HepG2 (cell line): ENCODE measurements around the gene ASPHD1. TPM values are rescaled to one million over a fixed set of nuclear protein-coding genes. Genes with fewer than 3 reads are reported as not detected.

Experiments
- HNRNPH1 ChIP-seq: fragments of 200-400 bp; formaldehyde crosslinking; optimal IDR thresholded peaks from 2 replicates; pipeline ENCODE3; 2017; ENCODE audit warnings: mild to moderate bottlenecking, low read depth, low read length
- HNRNPLL ChIP-seq: fragments of 200-400 bp; formaldehyde crosslinking; IDR thresholded peaks from 2 replicates; pipeline ENCODE4 v1.6.1; 2017; ENCODE audit warnings: mild to moderate bottlenecking, low read depth, low read length; ENCODE audit not compliant: poor library complexity, severe bottlenecking
- ISL2 ChIP-seq: sonication (generic); formaldehyde crosslinking; IDR thresholded peaks from 2 replicates; pipeline ENCODE4 v1.5.0; 2020; ENCODE audit warnings: missing genetic modification reagents
- MED1 ChIP-seq: sonication (generic); formaldehyde crosslinking; IDR thresholded peaks from 2 replicates; pipeline ENCODE4 v1.4.0; 2020; ENCODE audit warnings: missing genetic modification reagents
- MLLT10 ChIP-seq: sonication (generic); formaldehyde crosslinking; IDR thresholded peaks from 2 replicates; pipeline ENCODE4 v1.4.0; 2020; ENCODE audit warnings: missing genetic modification reagents
- NR2F2 ChIP-seq: IDR thresholded peaks from 2 replicates; pipeline ENCODE4 v1.6.1; 2012; ENCODE audit warnings: low read depth, inconsistent platforms, borderline replicate concordance
- PCBP2 ChIP-seq: fragments of 200-400 bp; formaldehyde crosslinking; optimal IDR thresholded peaks from 2 replicates; pipeline ENCODE3; 2018; ENCODE audit warnings: low read length, low read depth; ENCODE audit not compliant: poor library complexity, severe bottlenecking
- RBFOX2 ChIP-seq: fragments of 200-400 bp; formaldehyde crosslinking; IDR thresholded peaks from 2 replicates; pipeline ENCODE4 v1.6.1; 2017; ENCODE audit warnings: low read depth, mild to moderate bottlenecking, low read length
- RFX1 ChIP-seq: fragments of 450-650 bp; IDR thresholded peaks from 2 replicates; pipeline ENCODE4 v1.6.1; 2017
- TBX2 ChIP-seq: sonication (generic); formaldehyde crosslinking; IDR thresholded peaks from 2 replicates; pipeline ENCODE4 v1.5.0; 2020; ENCODE audit warnings: missing genetic modification reagents, mild to moderate bottlenecking, borderline replicate concordance
- ZIK1 ChIP-seq: sonication (generic); formaldehyde crosslinking; IDR thresholded peaks from 2 replicates; pipeline ENCODE4 v1.5.0; 2020; ENCODE audit warnings: mild to moderate bottlenecking, low read depth, missing genetic modification reagents, borderline replicate concordance
- ZNF234 ChIP-seq: sonication (generic); formaldehyde crosslinking; conservative IDR thresholded peaks from 2 replicates; pipeline ENCODE4 v1.5.1; 2020; ENCODE audit warnings: mild to moderate bottlenecking, missing genetic modification reagents
- ZNF337 ChIP-seq: sonication (generic); formaldehyde crosslinking; IDR thresholded peaks from 2 replicates; pipeline ENCODE4 v1.5.1; 2020; ENCODE audit warnings: missing genetic modification reagents, low read depth, mild to moderate bottlenecking, borderline replicate concordance
- ZNF563 ChIP-seq: sonication (generic); formaldehyde crosslinking; IDR thresholded peaks from 2 replicates; pipeline ENCODE4 v1.8.0; 2022; ENCODE audit warnings: mild to moderate bottlenecking, moderate library complexity, missing genetic modification reagents
- ZNF660 ChIP-seq: sonication (generic); formaldehyde crosslinking; IDR thresholded peaks from 2 replicates; pipeline ENCODE4 v1.5.1; 2020; ENCODE audit warnings: mild to moderate bottlenecking, low read depth, missing genetic modification reagents, borderline replicate concordance
- polyA plus RNA-seq, 8 experiments: library from polyadenylated mRNA; depleted of rRNA in 3 of 8; stranded (reverse) in 7 of 8; unstranded in 1 of 8; fragments of >200 nt; fragmentation: Illumina TruSeq in 4 of 8; extraction: Trizol in 4 of 8; gene quantifications; 2 replicates each; pipeline versions ENCODE4 v1.2.1 to v1.2.3, GENCODE V29; 2011 to 2016; ENCODE audit warnings: low read depth in 4 of 8, missing spikeins in 1 of 8, mixed read lengths in 1 of 8; ENCODE audit not compliant: insufficient read depth in 1 of 8
- total RNA-seq, 5 experiments: library from RNA; depleted of rRNA; stranded (reverse); fragments of >200 nt; fragmentation: Illumina TruSeq; extraction: Trizol; gene quantifications; 2 replicates each; pipeline ENCODE4 v1.2.3, GENCODE V29; 2016; ENCODE audit warnings: low read depth in 1 of 5
- TF ChIP-seq, protein P1 (sequence below): sonication (generic); formaldehyde crosslinking; conservative IDR thresholded peaks from 2 replicates; pipeline ENCODE4 v1.8.0; 2022; ENCODE audit warnings: missing genetic modification reagents
- TF ChIP-seq, protein P2 (sequence below): sonication (generic); formaldehyde crosslinking; IDR thresholded peaks from 2 replicates; pipeline ENCODE4 v1.8.0; 2022; ENCODE audit warnings: low read depth, missing genetic modification reagents
- TF ChIP-seq, protein P3 (sequence below): sonication (generic); formaldehyde crosslinking; IDR thresholded peaks from 2 replicates; pipeline ENCODE4 v1.4.0; 2020; ENCODE audit warnings: mild to moderate bottlenecking, missing genetic modification reagents, borderline replicate concordance
- TF ChIP-seq, protein P4 (sequence below): sonication (generic); formaldehyde crosslinking; IDR thresholded peaks from 2 replicates; pipeline ENCODE4 v1.4.0; 2020; ENCODE audit warnings: missing genetic modification reagents
- TF ChIP-seq, protein P5 (sequence below): sonication (generic); formaldehyde crosslinking; IDR thresholded peaks from 2 replicates; pipeline ENCODE4 v1.9.0; 2021; ENCODE audit warnings: missing genetic modification reagents, borderline replicate concordance

The ASPHD1 gene
- total and polyA plus RNA-seq, 2 of the 13 experiments (the other 11 are each of a cell fraction or from before 2014, with no cell fraction given), result 13.1 to 19.7 TPM

DNA sequence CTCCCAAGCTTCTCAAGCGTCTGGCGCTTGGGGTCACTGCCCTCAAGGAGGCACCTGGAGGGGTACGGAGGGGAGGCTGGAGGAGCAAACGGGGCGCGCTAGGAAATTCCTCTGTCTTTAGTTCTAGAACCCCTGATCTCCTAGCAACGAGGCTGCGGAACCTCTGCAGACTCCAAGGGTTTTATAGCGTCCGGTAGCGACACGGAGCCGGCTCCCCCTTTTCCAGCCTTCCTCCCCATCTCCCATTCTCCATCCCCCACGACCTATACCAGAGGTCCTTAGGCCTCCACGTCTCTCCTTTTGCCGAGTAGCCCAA lies 36.7 kb upstream of the ASPHD1 start (continued):
- TF ChIP-seq, protein P1, sequence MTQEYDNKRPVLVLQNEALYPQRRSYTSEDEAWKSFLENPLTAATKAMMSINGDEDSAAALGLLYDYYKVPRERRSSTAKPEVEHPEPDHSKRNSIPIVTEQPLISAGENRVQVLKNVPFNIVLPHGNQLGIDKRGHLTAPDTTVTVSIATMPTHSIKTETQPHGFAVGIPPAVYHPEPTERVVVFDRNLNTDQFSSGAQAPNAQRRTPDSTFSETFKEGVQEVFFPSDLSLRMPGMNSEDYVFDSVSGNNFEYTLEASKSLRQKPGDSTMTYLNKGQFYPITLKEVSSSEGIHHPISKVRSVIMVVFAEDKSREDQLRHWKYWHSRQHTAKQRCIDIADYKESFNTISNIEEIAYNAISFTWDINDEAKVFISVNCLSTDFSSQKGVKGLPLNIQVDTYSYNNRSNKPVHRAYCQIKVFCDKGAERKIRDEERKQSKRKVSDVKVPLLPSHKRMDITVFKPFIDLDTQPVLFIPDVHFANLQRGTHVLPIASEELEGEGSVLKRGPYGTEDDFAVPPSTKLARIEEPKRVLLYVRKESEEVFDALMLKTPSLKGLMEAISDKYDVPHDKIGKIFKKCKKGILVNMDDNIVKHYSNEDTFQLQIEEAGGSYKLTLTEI (CRISPR knock-in tag), result no peak
- TF ChIP-seq TBX2 (CRISPR knock-in tag), result no peak
- TF ChIP-seq PCBP2, result no peak
- no peak; the same call in 1 of the 2 replicates for TF ChIP-seq ZNF563 (CRISPR knock-in tag)
- TF ChIP-seq NR2F2, result no peak
- no peak for TF ChIP-seq ZNF660
- TF ChIP-seq HNRNPH1, result no peak
- no peak for TF ChIP-seq HNRNPLL
- TF ChIP-seq RFX1, result no peak
- TF ChIP-seq ZNF234 (CRISPR knock-in tag), result no peak
- TF ChIP-seq MLLT10, result no peak
- no peak for TF ChIP-seq RBFOX2
- TF ChIP-seq MED1 (CRISPR knock-in tag), result no peak
- no peak for TF ChIP-seq ZIK1 (CRISPR knock-in tag)
- TF ChIP-seq, protein P2, sequence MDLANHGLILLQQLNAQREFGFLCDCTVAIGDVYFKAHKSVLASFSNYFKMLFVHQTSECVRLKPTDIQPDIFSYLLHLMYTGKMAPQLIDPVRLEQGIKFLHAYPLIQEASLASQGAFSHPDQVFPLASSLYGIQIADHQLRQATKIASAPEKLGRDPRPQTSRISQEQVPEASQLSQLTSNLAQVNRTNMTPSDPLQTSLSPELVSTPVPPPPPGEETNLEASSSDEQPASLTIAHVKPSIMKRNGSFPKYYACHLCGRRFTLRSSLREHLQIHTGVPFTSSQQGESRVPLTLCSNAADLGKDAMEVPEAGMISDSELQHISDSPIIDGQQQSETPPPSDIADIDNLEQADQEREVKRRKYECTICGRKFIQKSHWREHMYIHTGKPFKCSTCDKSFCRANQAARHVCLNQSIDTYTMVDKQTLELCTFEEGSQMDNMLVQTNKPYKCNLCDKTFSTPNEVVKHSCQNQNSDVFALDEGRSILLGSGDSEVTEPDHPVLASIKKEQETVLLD (CRISPR knock-in tag), result no peak
- TF ChIP-seq ZNF337, result no peak
- TF ChIP-seq ISL2 (CRISPR knock-in tag), result no peak
- TF ChIP-seq, protein P3, sequence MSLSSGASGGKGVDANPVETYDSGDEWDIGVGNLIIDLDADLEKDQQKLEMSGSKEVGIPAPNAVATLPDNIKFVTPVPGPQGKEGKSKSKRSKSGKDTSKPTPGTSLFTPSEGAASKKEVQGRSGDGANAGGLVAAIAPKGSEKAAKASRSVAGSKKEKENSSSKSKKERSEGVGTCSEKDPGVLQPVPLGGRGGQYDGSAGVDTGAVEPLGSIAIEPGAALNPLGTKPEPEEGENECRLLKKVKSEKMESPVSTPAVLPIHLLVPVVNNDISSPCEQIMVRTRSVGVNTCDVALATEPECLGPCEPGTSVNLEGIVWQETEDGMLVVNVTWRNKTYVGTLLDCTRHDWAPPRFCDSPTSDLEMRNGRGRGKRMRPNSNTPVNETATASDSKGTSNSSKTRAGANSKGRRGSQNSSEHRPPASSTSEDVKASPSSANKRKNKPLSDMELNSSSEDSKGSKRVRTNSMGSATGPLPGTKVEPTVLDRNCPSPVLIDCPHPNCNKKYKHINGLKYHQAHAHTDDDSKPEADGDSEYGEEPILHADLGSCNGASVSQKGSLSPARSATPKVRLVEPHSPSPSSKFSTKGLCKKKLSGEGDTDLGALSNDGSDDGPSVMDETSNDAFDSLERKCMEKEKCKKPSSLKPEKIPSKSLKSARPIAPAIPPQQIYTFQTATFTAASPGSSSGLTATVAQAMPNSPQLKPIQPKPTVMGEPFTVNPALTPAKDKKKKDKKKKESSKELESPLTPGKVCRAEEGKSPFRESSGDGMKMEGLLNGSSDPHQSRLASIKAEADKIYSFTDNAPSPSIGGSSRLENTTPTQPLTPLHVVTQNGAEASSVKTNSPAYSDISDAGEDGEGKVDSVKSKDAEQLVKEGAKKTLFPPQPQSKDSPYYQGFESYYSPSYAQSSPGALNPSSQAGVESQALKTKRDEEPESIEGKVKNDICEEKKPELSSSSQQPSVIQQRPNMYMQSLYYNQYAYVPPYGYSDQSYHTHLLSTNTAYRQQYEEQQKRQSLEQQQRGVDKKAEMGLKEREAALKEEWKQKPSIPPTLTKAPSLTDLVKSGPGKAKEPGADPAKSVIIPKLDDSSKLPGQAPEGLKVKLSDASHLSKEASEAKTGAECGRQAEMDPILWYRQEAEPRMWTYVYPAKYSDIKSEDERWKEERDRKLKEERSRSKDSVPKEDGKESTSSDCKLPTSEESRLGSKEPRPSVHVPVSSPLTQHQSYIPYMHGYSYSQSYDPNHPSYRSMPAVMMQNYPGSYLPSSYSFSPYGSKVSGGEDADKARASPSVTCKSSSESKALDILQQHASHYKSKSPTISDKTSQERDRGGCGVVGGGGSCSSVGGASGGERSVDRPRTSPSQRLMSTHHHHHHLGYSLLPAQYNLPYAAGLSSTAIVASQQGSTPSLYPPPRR, result no peak; the same call in 1 of the 2 replicates
- TF ChIP-seq, protein P4, sequence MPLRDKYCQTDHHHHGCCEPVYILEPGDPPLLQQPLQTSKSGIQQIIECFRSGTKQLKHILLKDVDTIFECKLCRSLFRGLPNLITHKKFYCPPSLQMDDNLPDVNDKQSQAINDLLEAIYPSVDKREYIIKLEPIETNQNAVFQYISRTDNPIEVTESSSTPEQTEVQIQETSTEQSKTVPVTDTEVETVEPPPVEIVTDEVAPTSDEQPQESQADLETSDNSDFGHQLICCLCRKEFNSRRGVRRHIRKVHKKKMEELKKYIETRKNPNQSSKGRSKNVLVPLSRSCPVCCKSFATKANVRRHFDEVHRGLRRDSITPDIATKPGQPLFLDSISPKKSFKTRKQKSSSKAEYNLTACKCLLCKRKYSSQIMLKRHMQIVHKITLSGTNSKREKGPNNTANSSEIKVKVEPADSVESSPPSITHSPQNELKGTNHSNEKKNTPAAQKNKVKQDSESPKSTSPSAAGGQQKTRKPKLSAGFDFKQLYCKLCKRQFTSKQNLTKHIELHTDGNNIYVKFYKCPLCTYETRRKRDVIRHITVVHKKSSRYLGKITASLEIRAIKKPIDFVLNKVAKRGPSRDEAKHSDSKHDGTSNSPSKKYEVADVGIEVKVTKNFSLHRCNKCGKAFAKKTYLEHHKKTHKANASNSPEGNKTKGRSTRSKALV (CRISPR knock-in tag), result no peak
- TF ChIP-seq, protein P5, sequence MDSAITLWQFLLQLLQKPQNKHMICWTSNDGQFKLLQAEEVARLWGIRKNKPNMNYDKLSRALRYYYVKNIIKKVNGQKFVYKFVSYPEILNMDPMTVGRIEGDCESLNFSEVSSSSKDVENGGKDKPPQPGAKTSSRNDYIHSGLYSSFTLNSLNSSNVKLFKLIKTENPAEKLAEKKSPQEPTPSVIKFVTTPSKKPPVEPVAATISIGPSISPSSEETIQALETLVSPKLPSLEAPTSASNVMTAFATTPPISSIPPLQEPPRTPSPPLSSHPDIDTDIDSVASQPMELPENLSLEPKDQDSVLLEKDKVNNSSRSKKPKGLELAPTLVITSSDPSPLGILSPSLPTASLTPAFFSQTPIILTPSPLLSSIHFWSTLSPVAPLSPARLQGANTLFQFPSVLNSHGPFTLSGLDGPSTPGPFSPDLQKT (CRISPR knock-in tag), result no peak
